Activated T-helper 1 cell treated with anti-CD3 and anti-CD28 coated beads, Interleukin-2, amount 50 U/mL, for 16 hours (primary cell): Measurements from ENCODE around the gene ADAT3.

Experiments
- DNase-seq, 2 donors: peaks; one replicate each; pipeline ENCODE4 v3.0.0-alpha.2; 2020; ENCODE audit warnings: low read depth in 1 of 2, low spot score in 1 of 2

The ADAT3 gene

GRCh38 chr19:1905110-1905862 is at the start of gene ADAT3, which contains the start of gene SCAMP4:
Gene ADAT3 (plus strand): TSS chr19:1905399. CDS start chr19:1912048, 6,649 bp downstream.
Gene SCAMP4 (plus strand): TSS chr19:1905399. CDS start chr19:1915020, 9,621 bp downstream.
- DNase-seq = peak; percentile 95 to 97

GRCh38 chr19:1855828-1856255 is 49.4 kb upstream of the ADAT3 start:
- DNase-seq = no peak

- no peak for DNase-seq
Observed at GRCh38 chr19:1856345-1856697, 48.9 kb upstream of the ADAT3 start.

- DNase-seq = no peak
Observed at GRCh38 chr19:1856698-1857603, 48.2 kb upstream of the ADAT3 start.

GRCh38 chr19:1857648-1858326 is 47.4 kb upstream of the ADAT3 start:
- no peak for DNase-seq

- DNase-seq = no peak
Observed at GRCh38 chr19:1858412-1859081, 46.7 kb upstream of the ADAT3 start.

- DNase-seq = no peak
Observed at GRCh38 chr19:1859331-1859781, 45.8 kb upstream of the ADAT3 start.

GRCh38 chr19:1860042-1860775 is 45.0 kb upstream of the ADAT3 start:
- DNase-seq = peak in 1 of 2 donors; percentile 52

- DNase-seq = no peak
Observed at GRCh38 chr19:1860821-1861598, 44.2 kb upstream of the ADAT3 start.

- DNase-seq = no peak
Observed at GRCh38 chr19:1861599-1862031, 43.6 kb upstream of the ADAT3 start.

- no peak for DNase-seq
Observed at GRCh38 chr19:1862068-1862423, 43.2 kb upstream of the ADAT3 start.

- DNase-seq = peak in 1 of 2 donors; percentile 43
Observed at GRCh38 chr19:1862424-1863327, 42.5 kb upstream of the ADAT3 start.

GRCh38 chr19:1863328-1863637 is 41.9 kb upstream of the ADAT3 start, which contains the start of gene KLF16:
Gene KLF16 (minus strand): TSS chr19:1863579. CDS start chr19:1863497, 82 bp downstream.
- no peak for DNase-seq

- DNase-seq = peak; percentile 82 to 93
Observed at GRCh38 chr19:1863638-1864479, 41.3 kb upstream of the ADAT3 start.

GRCh38 chr19:1864480-1865171 is 40.6 kb upstream of the ADAT3 start:
- DNase-seq = peak in 1 of 2 donors; percentile 48

GRCh38 chr19:1865172-1866010 is 39.8 kb upstream of the ADAT3 start:
- DNase-seq = no peak
